A549 (cell line): ENCODE data around the gene RAD50. TPM values are rescaled to one million over a fixed set of nuclear protein-coding genes. Genes with fewer than 3 reads are reported as not detected.

Experiments
- CBX2 ChIP-seq: fragments of 200-600 bp; sonication (generic); IDR thresholded peaks from 2 replicates; pipeline ENCODE4 v1.6.1; 2016; ENCODE audit warnings: low read depth, mild to moderate bottlenecking, borderline replicate concordance
- CBX8 ChIP-seq: fragments of 200-600 bp; sonication (generic); IDR thresholded peaks from 2 replicates; pipeline ENCODE4 v1.6.1; 2016
- CEBPB ChIP-seq, 2 experiments: fragments of >200 bp in 1 of 2; sonication (Bioruptor Twin) in 1 of 2; formaldehyde crosslinking in 1 of 2; IDR thresholded peaks; 2 replicates each; pipeline ENCODE4 v1.6.1; 2012 to 2016
- CHD2 ChIP-seq: fragments of 150-350 bp; IDR thresholded peaks from 2 replicates; pipeline ENCODE4 v1.6.1; 2014; ENCODE audit warnings: low read length; ENCODE audit not compliant: partially characterized antibody
- EHMT2 ChIP-seq: fragments of 200-600 bp; sonication (generic); IDR thresholded peaks from 2 replicates; pipeline ENCODE4 v1.6.1; 2016; ENCODE audit warnings: antibody characterized with exemption, low read depth, mild to moderate bottlenecking, moderate library complexity
- ESRRA ChIP-seq: fragments of 150-350 bp; IDR thresholded peaks from 2 replicates; pipeline ENCODE4 v1.6.1; 2014; ENCODE audit warnings: mild to moderate bottlenecking, low read length, borderline replicate concordance
- FOSL2 ChIP-seq, 2 experiments: fragments of 450-650 bp in 1 of 2; fragments of >200 bp in 1 of 2; sonication (Bioruptor Twin) in 1 of 2; formaldehyde crosslinking; IDR thresholded peaks; 2 replicates each; pipeline versions ENCODE4 v1.5.0 to v1.6.1; 2016 to 2020; ENCODE audit warnings: mild to moderate bottlenecking in 1 of 2, moderate library complexity in 1 of 2
- GATA3 ChIP-seq: IDR thresholded peaks from 2 replicates; pipeline ENCODE4 v1.6.1; 2012; ENCODE audit warnings: borderline replicate concordance
- HDAC2 ChIP-seq: fragments of 200-600 bp; sonication (generic); IDR thresholded peaks from 2 replicates; pipeline ENCODE4 v1.6.1; 2016
- KDM1A ChIP-seq: fragments of 200-600 bp; sonication (generic); IDR thresholded peaks from 2 replicates; pipeline ENCODE4 v1.6.1; 2016; ENCODE audit warnings: low read depth, mild to moderate bottlenecking
- MAZ ChIP-seq: fragments of 150-350 bp; IDR thresholded peaks from 2 replicates; pipeline ENCODE4 v1.6.1; 2014; ENCODE audit warnings: antibody characterized with exemption, low read depth, low read length, borderline replicate concordance
- NPAS2 ChIP-seq: fragments of 250-450 bp; sonication (Bioruptor Pico); IDR thresholded peaks from 2 replicates; pipeline ENCODE4 v1.8.0; 2022; ENCODE audit warnings: mild to moderate bottlenecking, moderate library complexity, borderline replicate concordance
- NR3C1 ChIP-seq: fragments of >200 bp; sonication (Bioruptor Twin); formaldehyde crosslinking; IDR thresholded peaks from 3 replicates; pipeline ENCODE4 v1.6.1; 2017
- TFCP2L1 ChIP-seq: fragments of 250-450 bp; sonication (Bioruptor Pico); IDR thresholded peaks from 2 replicates; pipeline ENCODE4 v1.5.0; 2021; ENCODE audit warnings: mild to moderate bottlenecking
- ZNF302 ChIP-seq: fragments of 250-450 bp; sonication (Bioruptor Pico); IDR thresholded peaks from 2 replicates; pipeline ENCODE4 v1.9.0; 2021; ENCODE audit warnings: inconsistent platforms, mild to moderate bottlenecking, moderate library complexity
- polyA plus RNA-seq, 4 experiments: library from polyadenylated mRNA; depleted of rRNA in 3 of 4; stranded (reverse); fragments of >200 nt; fragmentation: RNase III in 1 of 4; extraction: RNeasy Plus Mini Kit Qiagen cat#74134 plus additional on column Dnase treatment in 1 of 4; gene quantifications; 2 replicates in 3 of 4; 3 replicates in 1 of 4; pipeline ENCODE4 v1.2.3, GENCODE V29; 2011 to 2017
- TF ChIP-seq, protein P1 (sequence below): fragments of 150-350 bp; IDR thresholded peaks from 2 replicates; pipeline ENCODE4 v1.6.1; 2014; ENCODE audit warnings: low read depth, mild to moderate bottlenecking, low read length
- TF ChIP-seq, protein P2 (sequence below): fragments of 200-600 bp; sonication (generic); IDR thresholded peaks from 2 replicates; pipeline ENCODE4 v1.6.1; 2016; ENCODE audit warnings: antibody characterized with exemption, mild to moderate bottlenecking, moderate library complexity
- TF ChIP-seq, protein P3 (sequence below): fragments of >200 bp; sonication (Bioruptor Twin); formaldehyde crosslinking; IDR thresholded peaks from 3 replicates; pipeline ENCODE4 v1.6.1; 2016
- TF ChIP-seq, protein P4 (sequence below): fragments of 250-450 bp; sonication (Bioruptor Pico); IDR thresholded peaks from 2 replicates; pipeline ENCODE4 v1.5.0; 2021; ENCODE audit warnings: mild to moderate bottlenecking, moderate library complexity, borderline replicate concordance
- TF ChIP-seq, protein P5 (sequence below): IDR thresholded peaks from 2 replicates; pipeline ENCODE4 v1.6.1; 2012

The RAD50 gene
- polyA plus RNA-seq, 2 of the 4 experiments (the other 2 are of a cell fraction) = 39.6 to 81.5 TPM

DNA sequence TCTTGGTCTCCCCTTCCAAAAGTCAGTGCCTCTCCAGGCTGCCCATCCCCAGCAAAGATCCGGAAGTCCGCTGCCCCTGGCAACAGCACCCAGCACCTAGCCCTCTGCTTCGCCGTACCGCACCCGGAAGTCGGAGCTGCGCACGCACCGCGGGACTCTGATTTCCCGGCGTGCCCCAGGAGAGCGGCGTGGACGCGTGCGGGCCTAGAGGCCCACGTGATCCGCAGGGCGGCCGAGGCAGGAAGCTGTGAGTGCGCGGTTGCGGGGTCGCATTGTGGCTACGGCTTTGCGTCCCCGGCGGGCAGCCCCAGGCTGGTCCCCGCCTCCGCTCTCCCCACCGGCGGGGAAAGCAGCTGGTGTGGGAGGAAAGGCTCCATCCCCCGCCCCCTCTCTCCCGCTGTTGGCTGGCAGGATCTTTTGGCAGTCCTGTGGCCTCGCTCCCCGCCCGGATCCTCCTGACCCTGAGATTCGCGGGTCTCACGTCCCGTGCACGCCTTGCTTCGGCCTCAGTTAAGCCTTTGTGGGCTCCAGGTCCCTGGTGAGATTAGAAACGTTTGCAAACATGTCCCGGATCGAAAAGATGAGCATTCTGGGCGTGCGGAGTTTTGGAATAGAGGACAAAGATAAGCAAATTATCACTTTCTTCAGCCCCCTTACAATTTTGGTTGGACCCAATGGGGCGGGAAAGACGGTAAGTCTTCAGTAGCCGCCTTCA lies at the start of gene RAD50 (continued):
- TF ChIP-seq, protein P1, sequence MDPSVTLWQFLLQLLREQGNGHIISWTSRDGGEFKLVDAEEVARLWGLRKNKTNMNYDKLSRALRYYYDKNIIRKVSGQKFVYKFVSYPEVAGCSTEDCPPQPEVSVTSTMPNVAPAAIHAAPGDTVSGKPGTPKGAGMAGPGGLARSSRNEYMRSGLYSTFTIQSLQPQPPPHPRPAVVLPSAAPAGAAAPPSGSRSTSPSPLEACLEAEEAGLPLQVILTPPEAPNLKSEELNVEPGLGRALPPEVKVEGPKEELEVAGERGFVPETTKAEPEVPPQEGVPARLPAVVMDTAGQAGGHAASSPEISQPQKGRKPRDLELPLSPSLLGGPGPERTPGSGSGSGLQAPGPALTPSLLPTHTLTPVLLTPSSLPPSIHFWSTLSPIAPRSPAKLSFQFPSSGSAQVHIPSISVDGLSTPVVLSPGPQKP = no peak
- TF ChIP-seq CEBPB (IDR thresholded peaks at IDR 0.05) (no peak), NR3C1 (no peak), TFCP2L1 (CRISPR knock-in tag) (peak; percentile 66; the same call in 1 of the 2 replicates), CBX2 (no peak), GATA3 (peak; percentile 13; the same call in 1 of the 2 replicates), CBX8 (no peak), KDM1A (no peak), FOSL2 (IDR thresholded peaks at IDR 0.05) (no peak), FOSL2 (CRISPR knock-in tag; IDR thresholded peaks at IDR 0.05) (no peak), NPAS2 (CRISPR knock-in tag) (peak; percentile 66; the same call in 1 of the 2 replicates), CHD2 (no peak), EHMT2 (no peak), MAZ (no peak), ZNF302 (no peak), HDAC2 (no peak), ESRRA (no peak)
- TF ChIP-seq, protein P2, sequence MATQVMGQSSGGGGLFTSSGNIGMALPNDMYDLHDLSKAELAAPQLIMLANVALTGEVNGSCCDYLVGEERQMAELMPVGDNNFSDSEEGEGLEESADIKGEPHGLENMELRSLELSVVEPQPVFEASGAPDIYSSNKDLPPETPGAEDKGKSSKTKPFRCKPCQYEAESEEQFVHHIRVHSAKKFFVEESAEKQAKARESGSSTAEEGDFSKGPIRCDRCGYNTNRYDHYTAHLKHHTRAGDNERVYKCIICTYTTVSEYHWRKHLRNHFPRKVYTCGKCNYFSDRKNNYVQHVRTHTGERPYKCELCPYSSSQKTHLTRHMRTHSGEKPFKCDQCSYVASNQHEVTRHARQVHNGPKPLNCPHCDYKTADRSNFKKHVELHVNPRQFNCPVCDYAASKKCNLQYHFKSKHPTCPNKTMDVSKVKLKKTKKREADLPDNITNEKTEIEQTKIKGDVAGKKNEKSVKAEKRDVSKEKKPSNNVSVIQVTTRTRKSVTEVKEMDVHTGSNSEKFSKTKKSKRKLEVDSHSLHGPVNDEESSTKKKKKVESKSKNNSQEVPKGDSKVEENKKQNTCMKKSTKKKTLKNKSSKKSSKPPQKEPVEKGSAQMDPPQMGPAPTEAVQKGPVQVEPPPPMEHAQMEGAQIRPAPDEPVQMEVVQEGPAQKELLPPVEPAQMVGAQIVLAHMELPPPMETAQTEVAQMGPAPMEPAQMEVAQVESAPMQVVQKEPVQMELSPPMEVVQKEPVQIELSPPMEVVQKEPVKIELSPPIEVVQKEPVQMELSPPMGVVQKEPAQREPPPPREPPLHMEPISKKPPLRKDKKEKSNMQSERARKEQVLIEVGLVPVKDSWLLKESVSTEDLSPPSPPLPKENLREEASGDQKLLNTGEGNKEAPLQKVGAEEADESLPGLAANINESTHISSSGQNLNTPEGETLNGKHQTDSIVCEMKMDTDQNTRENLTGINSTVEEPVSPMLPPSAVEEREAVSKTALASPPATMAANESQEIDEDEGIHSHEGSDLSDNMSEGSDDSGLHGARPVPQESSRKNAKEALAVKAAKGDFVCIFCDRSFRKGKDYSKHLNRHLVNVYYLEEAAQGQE = no peak
- TF ChIP-seq, protein P3, sequence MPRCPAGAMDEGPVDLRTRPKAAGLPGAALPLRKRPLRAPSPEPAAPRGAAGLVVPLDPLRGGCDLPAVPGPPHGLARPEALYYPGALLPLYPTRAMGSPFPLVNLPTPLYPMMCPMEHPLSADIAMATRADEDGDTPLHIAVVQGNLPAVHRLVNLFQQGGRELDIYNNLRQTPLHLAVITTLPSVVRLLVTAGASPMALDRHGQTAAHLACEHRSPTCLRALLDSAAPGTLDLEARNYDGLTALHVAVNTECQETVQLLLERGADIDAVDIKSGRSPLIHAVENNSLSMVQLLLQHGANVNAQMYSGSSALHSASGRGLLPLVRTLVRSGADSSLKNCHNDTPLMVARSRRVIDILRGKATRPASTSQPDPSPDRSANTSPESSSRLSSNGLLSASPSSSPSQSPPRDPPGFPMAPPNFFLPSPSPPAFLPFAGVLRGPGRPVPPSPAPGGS = peak; percentile 32; the same call in 2 of the 3 replicates
- TF ChIP-seq, protein P4, sequence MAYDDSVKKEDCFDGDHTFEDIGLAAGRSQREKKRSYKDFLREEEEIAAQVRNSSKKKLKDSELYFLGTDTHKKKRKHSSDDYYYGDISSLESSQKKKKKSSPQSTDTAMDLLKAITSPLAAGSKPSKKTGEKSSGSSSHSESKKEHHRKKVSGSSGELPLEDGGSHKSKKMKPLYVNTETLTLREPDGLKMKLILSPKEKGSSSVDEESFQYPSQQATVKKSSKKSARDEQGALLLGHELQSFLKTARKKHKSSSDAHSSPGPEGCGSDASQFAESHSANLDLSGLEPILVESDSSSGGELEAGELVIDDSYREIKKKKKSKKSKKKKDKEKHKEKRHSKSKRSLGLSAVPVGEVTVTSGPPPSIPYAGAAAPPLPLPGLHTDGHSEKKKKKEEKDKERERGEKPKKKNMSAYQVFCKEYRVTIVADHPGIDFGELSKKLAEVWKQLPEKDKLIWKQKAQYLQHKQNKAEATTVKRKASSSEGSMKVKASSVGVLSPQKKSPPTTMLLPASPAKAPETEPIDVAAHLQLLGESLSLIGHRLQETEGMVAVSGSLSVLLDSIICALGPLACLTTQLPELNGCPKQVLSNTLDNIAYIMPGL (CRISPR knock-in tag) = no peak
- TF ChIP-seq, protein P5, sequence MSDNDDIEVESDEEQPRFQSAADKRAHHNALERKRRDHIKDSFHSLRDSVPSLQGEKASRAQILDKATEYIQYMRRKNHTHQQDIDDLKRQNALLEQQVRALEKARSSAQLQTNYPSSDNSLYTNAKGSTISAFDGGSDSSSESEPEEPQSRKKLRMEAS = peak; percentile 100
